ENCODE measurements around the gene RBMX.

RBMX gene

GRCh38 chrX:136868283-136869055, 12.1 kb downstream of the RBMX start:
- H3K4me3 Mint-ChIP-seq: no peak overlapping the region
- no peak overlapping the region for H3K27ac Mint-ChIP-seq
- H3K27me3 Mint-ChIP-seq (ENCODE audit: low read depth): no peaks in the 10 kb centered on the region
- TF ChIP-seq, protein P1, sequence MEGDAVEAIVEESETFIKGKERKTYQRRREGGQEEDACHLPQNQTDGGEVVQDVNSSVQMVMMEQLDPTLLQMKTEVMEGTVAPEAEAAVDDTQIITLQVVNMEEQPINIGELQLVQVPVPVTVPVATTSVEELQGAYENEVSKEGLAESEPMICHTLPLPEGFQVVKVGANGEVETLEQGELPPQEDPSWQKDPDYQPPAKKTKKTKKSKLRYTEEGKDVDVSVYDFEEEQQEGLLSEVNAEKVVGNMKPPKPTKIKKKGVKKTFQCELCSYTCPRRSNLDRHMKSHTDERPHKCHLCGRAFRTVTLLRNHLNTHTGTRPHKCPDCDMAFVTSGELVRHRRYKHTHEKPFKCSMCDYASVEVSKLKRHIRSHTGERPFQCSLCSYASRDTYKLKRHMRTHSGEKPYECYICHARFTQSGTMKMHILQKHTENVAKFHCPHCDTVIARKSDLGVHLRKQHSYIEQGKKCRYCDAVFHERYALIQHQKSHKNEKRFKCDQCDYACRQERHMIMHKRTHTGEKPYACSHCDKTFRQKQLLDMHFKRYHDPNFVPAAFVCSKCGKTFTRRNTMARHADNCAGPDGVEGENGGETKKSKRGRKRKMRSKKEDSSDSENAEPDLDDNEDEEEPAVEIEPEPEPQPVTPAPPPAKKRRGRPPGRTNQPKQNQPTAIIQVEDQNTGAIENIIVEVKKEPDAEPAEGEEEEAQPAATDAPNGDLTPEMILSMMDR (IDR thresholded peaks at IDR 0.05; ENCODE audit: unreplicated experiment in 3 of 3): no peak
- H3K36me3 Mint-ChIP-seq (ENCODE audit: low read depth): peaks cover 66% of the 10 kb centered on the region
- H3K4me1 Mint-ChIP-seq: no peaks in the 10 kb centered on the region
- peaks cover 3% of the 10 kb centered on the region for H3K9me3 Mint-ChIP-seq

GRCh38 chrX:136867518-136867917, 13.0 kb downstream of the RBMX start:
- Mint-ChIP-seq H3K4me1 (no peaks in the 10 kb centered on the region), H3K27ac (peak overlapping the region in 1 of 3 experiments; percentile 11), H3K4me3 (no peak overlapping the region), H3K9me3 (peaks cover 3% of the 10 kb centered on the region), H3K27me3 (ENCODE audit: low read depth) (no peaks in the 10 kb centered on the region), H3K36me3 (ENCODE audit: low read depth) (peaks cover 62% of the 10 kb centered on the region)
- TF ChIP-seq, protein P1 (IDR thresholded peaks at IDR 0.05; ENCODE audit: unreplicated experiment in 3 of 3): no peak

GRCh38 chrX:136867096-136867491, 13.4 kb downstream of the RBMX start:
- peak overlapping the region in 1 of 3 experiments; percentile 11 for H3K27ac Mint-ChIP-seq

DNA sequence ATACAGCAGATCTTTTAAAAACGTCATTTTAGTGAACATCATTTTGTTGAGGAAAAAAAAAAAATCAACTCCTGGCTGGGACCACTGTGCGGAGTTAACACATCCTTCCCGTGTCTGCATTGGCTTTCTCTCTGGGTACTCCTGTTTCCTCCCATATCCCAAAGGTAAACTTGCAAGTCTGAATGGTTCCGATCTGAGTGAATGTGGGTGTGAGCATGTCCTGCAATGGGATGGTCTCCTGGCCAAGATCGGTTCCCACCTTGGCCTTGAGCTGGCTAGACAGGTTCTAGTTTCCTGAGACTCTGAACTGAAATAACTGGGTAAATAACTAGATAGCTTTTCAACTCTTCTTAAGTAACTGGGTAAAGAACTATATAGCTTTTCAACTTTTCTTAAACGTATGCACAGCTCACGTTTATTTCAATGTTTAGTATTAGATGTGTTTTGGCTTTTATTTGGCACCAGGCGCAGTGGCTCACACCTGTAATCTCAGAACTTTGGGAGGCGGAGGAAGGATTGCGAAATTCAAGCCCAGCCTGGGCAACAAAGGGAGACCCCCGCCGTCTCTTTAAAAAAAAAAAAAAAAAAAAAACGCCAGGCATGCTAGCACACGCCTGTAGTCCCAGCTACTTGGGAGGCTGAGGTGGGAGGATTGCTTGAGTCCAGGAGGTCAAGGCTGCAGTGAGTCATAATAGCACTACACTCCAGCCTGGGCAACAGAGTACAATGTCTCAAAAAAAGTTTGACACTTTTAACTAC, 14.0 kb downstream of the RBMX start:
- Mint-ChIP-seq H3K27ac (peak overlapping the region in 1 of 3 experiments; percentile 34), H3K36me3 (ENCODE audit: low read depth) (peaks cover 60% of the 10 kb centered on the region), H3K9me3 (peaks cover 5% of the 10 kb centered on the region), H3K4me3 (no peak overlapping the region), H3K27me3 (ENCODE audit: low read depth) (no peaks in the 10 kb centered on the region), H3K4me1 (no peaks in the 10 kb centered on the region)
- TF ChIP-seq, protein P1 (IDR thresholded peaks at IDR 0.05; ENCODE audit: unreplicated experiment in 3 of 3): no peak

More at GRCh38 chrX:136867096-136867491, 13.4 kb downstream of the RBMX start:
- TF ChIP-seq, protein P1 (IDR thresholded peaks at IDR 0.05; ENCODE audit: unreplicated experiment in 3 of 3): no peak
- H3K27me3 Mint-ChIP-seq (ENCODE audit: low read depth): no peaks in the 10 kb centered on the region
- peaks cover 3% of the 10 kb centered on the region for H3K9me3 Mint-ChIP-seq
- no peak overlapping the region for H3K4me3 Mint-ChIP-seq
- H3K4me1 Mint-ChIP-seq: no peaks in the 10 kb centered on the region
- peaks cover 59% of the 10 kb centered on the region for H3K36me3 Mint-ChIP-seq (ENCODE audit: low read depth)

DNA sequence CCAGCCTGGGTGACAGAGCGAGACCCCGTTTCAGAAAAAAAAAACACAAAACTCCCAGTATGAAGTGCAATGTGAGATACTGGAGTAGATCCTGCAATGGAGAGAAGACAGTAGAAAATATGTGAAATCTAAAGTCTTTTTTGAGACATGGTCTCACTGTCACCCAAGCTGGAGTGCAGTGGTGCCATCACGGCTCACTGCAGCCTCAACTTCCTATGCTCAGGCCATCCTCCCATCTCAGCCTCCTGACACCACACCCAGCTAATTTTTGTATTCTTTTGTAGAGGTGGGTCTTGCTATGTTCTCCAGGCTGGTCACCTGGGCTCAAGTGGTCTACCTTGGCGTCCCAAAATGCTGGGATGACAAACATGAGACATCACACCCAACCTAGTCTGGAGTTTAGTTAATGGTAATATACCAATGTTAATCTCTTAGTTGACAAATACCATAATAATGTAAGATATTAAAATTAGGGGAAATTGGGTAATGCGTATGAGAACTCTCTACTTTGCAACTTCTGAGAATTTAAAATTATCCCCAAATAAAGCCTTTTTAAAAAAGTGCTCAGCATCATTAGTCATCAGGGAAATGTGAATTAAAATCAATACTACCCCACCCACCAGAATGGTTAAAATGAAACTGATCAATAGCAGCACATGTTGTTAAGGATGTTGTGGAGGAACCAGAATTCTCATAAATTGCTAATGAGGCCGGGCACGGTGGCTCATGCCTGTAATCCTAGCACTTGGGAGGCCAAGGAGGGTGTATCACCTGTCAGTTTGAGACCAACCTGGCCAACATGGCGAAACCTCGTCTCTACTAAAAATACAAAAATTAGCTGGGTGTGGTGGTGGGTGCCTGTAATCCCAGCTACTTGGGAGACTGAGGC, 15.0 kb downstream of the RBMX start:
- peaks cover 5% of the 10 kb centered on the region for H3K9me3 Mint-ChIP-seq
- peaks cover 69% of the 10 kb centered on the region for H3K36me3 Mint-ChIP-seq (ENCODE audit: low read depth)
- no peak overlapping the region for H3K4me3 Mint-ChIP-seq
- no peaks in the 10 kb centered on the region for H3K4me1 Mint-ChIP-seq
- no peaks in the 10 kb centered on the region for H3K27me3 Mint-ChIP-seq (ENCODE audit: low read depth)
- no peak overlapping the region for H3K27ac Mint-ChIP-seq
- TF ChIP-seq, protein P1 (IDR thresholded peaks at IDR 0.05; ENCODE audit: unreplicated experiment in 3 of 3): no peak

Data from nephron (organoid).